ENCODE data around the gene LRCH2.

Gene LRCH2

GRCh38 chrX:115261148-115261547 is 27.3 kb upstream of the LRCH2 start:
- TF ChIP-seq, protein P1, sequence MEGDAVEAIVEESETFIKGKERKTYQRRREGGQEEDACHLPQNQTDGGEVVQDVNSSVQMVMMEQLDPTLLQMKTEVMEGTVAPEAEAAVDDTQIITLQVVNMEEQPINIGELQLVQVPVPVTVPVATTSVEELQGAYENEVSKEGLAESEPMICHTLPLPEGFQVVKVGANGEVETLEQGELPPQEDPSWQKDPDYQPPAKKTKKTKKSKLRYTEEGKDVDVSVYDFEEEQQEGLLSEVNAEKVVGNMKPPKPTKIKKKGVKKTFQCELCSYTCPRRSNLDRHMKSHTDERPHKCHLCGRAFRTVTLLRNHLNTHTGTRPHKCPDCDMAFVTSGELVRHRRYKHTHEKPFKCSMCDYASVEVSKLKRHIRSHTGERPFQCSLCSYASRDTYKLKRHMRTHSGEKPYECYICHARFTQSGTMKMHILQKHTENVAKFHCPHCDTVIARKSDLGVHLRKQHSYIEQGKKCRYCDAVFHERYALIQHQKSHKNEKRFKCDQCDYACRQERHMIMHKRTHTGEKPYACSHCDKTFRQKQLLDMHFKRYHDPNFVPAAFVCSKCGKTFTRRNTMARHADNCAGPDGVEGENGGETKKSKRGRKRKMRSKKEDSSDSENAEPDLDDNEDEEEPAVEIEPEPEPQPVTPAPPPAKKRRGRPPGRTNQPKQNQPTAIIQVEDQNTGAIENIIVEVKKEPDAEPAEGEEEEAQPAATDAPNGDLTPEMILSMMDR (IDR thresholded peaks at IDR 0.05; ENCODE audit: extremely low read depth, insufficient read depth, missing control alignments): no peak
- no peak for DNase-seq (ENCODE audit: low spot score)
- in situ Hi-C loops (cut with MboI; ENCODE audit: low pct_unique_long_range_greater_than_20kb, low sequenced_read_pairs, unreplicated experiment): no loop called here

- no peak for DNase-seq (ENCODE audit: low spot score)
- in situ Hi-C loops (cut with MboI; ENCODE audit: low pct_unique_long_range_greater_than_20kb, low sequenced_read_pairs, unreplicated experiment): no loop called here
- TF ChIP-seq, protein P1 (IDR thresholded peaks at IDR 0.05; ENCODE audit: extremely low read depth, insufficient read depth, missing control alignments): no peak
These were observed 26.4 kb upstream of the LRCH2 start for GRCh38 chrX:115260330-115260729.

DNA sequence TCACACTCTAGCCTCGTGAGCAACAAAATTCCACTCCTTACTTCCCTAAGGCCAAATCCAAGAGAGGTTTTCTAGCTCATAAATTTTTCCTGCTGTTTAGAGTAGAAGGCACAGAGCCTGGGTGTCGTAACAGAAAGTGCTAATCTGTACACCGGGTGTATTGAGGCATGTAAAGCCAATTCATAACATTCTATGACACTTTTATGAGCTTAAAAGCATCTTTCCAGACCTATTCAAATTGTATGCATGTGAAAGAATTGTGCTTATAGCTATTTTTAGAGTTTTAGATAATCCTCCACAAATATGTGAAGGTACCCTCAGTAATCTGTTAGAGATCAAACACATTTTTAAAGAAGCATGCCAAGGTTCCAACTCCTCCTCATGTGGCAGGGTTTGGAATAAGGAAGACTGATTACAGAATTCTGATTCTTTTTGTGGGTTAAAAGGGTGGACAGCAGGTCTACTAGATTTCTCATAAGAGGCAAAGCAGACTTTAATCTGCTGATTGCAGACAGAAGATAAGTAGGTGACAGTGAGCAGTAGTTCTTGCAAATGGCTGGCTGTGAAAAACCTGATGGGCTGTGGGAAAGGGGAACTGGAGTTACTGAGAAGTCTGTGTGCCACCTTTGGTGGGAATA is 25.5 kb upstream of the LRCH2 start:
- in situ Hi-C loops (cut with MboI; ENCODE audit: low pct_unique_long_range_greater_than_20kb, low sequenced_read_pairs, unreplicated experiment): no loop called here
- DNase-seq (ENCODE audit: low spot score): no peak
- TF ChIP-seq, protein P1 (IDR thresholded peaks at IDR 0.05; ENCODE audit: extremely low read depth, insufficient read depth, missing control alignments): no peak

GRCh38 chrX:115257711-115258110 is 23.8 kb upstream of the LRCH2 start:
- in situ Hi-C loops (cut with MboI; ENCODE audit: low pct_unique_long_range_greater_than_20kb, low sequenced_read_pairs, unreplicated experiment): no loop called here
- DNase-seq (ENCODE audit: low spot score): no peak
- TF ChIP-seq, protein P1 (IDR thresholded peaks at IDR 0.05; ENCODE audit: extremely low read depth, insufficient read depth, missing control alignments): no peak

- TF ChIP-seq, protein P1 (IDR thresholded peaks at IDR 0.05; ENCODE audit: extremely low read depth, insufficient read depth, missing control alignments): no peak
- DNase-seq (ENCODE audit: low spot score): no peak
- in situ Hi-C loops (cut with MboI; ENCODE audit: low pct_unique_long_range_greater_than_20kb, low sequenced_read_pairs, unreplicated experiment): no loop called here
These were observed 21.1 kb upstream of the LRCH2 start for GRCh38 chrX:115255003-115255402.

- DNase-seq (ENCODE audit: low spot score): no peak
- in situ Hi-C loops (cut with MboI; ENCODE audit: low pct_unique_long_range_greater_than_20kb, low sequenced_read_pairs, unreplicated experiment): no loop called here
- TF ChIP-seq, protein P1 (IDR thresholded peaks at IDR 0.05; ENCODE audit: extremely low read depth, insufficient read depth, missing control alignments): no peak
These were observed 17.8 kb upstream of the LRCH2 start for GRCh38 chrX:115251458-115252233.

All from GM13977 (cell line).